NT2/D1 (cell line): ENCODE data around the gene RIN1.

Experiments used
- SUZ12 ChIP-seq: IDR thresholded peaks from 2 replicates; pipeline ENCODE4 v1.6.1; 2011; ENCODE audit not compliant: insufficient read length, insufficient read depth; ENCODE audit errors: extremely low read depth
- YY1 ChIP-seq: IDR thresholded peaks from 2 replicates; pipeline ENCODE4 v1.6.1; 2011; ENCODE audit not compliant: insufficient read length, insufficient read depth
- ZNF274 ChIP-seq: IDR thresholded peaks from 2 replicates; pipeline ENCODE4 v1.6.1; 2011; ENCODE audit warnings: mild to moderate bottlenecking, low read depth, low read length

- TF ChIP-seq ZNF274 (no peak), YY1 (no peak), SUZ12 (no peak)
Measured at GRCh38 chr11:66291706-66292542, 44.3 kb downstream of the RIN1 start, which contains the start of gene TMEM151A.
